GM13977 (cell line): ENCODE data around the gene GNA12.
"Not testable (repeated sequence)": the region's sequence is repeated elsewhere in the genome, so short reads cannot be mapped to it uniquely, and the experiment has no call there.

Experiments used
- DNase-seq: peaks from one replicate; pipeline ENCODE4 v3.0.0; 2012; ENCODE audit warnings: low spot score
- CTCF ChIP-seq: IDR thresholded peaks from 2 replicates; pipeline ENCODE4 v1.5.1; 2012; ENCODE audit warnings: mild to moderate bottlenecking, control low read depth; ENCODE audit not compliant: insufficient read depth; ENCODE audit errors: extremely low read depth, missing control alignments
- in situ Hi-C: fragments of 300-500 bp; cut with MboI; formaldehyde crosslinking; loops from one replicate; pipeline ENCODE4 v1.12.0; 2022; ENCODE audit warnings: low sequenced_read_pairs, low pct_unique_long_range_greater_than_20kb, mixed read lengths, inconsistent platforms; ENCODE audit not compliant: unreplicated experiment

Gene GNA12

GRCh38 chr7:2686101-2686500 is 158.0 kb downstream of the GNA12 start:
- no peak for TF ChIP-seq CTCF
- in situ Hi-C loops = no loop called here
- DNase-seq = no peak

- TF ChIP-seq CTCF = no peak
- DNase-seq = no peak
- in situ Hi-C loops = no loop called here
Observed at GRCh38 chr7:2684501-2684900, 159.6 kb downstream of the GNA12 start.

GRCh38 chr7:2681929-2682799 is 161.9 kb downstream of the GNA12 start:
- no peak for TF ChIP-seq CTCF
- in situ Hi-C loops = no loop called here
- no peak for DNase-seq

- in situ Hi-C loops = no loop called here
- peak; percentile 84 for DNase-seq
- TF ChIP-seq CTCF = peak; percentile 62
Observed at GRCh38 chr7:2680792-2681490, 163.2 kb downstream of the GNA12 start.

GRCh38 chr7:2680256-2680655 is 163.9 kb downstream of the GNA12 start:
- no peak for DNase-seq
- in situ Hi-C loops = no loop called here
- TF ChIP-seq CTCF = no peak

- in situ Hi-C loops, DNase-seq: not testable (repeated sequence)
Observed at GRCh38 chr7:2679135-2680127, 164.7 kb downstream of the GNA12 start.

- DNase-seq, in situ Hi-C loops: not testable (repeated sequence)
Observed at GRCh38 chr7:2678454-2678853, 165.7 kb downstream of the GNA12 start.
